ENCODE measurements around the gene KIFC3.
"Not testable (repeated sequence)": the region's sequence is repeated elsewhere in the genome, so short reads cannot be mapped to it uniquely, and the experiment has no call there.

KIFC3 gene

GRCh38 chr16:57736419-57737351 is 65.6 kb downstream of the KIFC3 start:
- DNase-seq, result peak; percentile 89

GRCh38 chr16:57735755-57736418 is 66.4 kb downstream of the KIFC3 start, which contains the start of gene KATNB1:
KATNB1 (plus strand) TSS chr16:57735770; CDS start chr16:57737244, 1,474 bp downstream.
- no peak for DNase-seq

DNA sequence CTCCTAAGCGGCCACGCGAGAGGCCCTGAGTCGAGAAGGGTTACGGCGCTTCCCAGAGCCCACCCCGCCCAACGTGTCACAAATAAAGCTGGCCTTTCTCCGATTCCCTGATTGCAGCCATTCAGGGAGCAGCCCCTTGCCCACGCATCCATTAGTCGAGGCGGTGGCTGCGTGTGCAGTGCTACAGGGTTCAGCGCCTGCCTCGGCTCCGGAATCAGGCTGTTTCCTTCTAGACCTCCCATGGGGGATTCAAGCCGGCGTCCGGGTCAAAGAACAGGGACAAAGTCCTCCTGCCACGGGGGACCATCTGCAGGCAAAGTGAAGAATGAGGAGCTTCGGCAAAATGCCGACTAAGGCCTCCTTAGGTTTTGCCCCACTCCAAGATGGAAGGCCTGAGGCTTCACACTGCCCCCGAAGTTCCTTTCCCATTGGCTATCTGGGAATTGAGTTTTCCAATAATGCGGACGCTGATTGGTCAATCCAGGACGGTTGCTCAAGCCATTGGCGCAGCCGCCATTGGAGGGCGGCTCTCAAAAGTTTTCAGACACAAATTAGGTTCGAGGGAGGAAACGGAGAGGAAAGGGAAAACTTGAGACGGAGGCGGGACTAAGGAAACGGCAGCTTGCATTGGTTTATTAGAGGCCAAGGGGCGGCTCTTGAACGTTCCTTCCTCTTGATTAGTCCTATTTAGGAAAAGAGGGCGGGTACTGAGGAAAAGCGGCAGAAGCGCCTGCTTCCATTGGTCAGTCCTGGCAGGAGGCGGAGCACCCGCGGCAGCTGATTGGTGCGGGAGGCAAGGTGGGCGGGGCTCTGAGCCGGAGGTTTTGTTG is 67.2 kb downstream of the KIFC3 start:
- DNase-seq, result peak; percentile 100

DNA sequence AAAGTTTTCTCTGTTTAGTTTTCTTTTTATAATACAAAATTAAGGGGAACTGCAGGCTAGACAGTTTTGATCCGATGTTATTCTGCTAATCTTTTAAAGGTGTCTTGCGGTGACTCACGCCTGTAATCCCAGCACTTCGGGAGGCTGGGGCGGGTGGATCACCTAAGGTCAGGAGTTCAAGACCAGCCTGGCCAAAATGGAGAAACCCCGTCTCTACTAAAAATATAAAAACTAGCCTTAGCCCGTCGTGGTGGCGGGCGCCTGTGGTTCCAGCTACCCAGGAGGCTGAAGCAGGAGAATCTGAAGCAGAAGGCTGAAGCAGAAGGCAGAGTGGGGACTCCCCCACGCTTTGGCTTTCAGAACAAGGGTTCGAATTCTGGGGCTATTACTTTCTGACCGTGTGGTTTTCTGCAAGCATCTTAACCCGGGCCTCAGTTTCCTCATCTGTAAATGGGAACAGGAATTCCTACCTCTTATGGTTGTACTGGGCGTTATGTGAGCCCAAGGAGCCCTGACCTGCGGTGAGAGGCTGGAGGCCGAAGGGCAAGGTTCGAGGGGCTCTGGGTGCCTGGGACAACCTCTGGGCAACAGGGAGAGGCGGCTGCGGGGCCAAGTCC is 67.9 kb downstream of the KIFC3 start:
- no peak for DNase-seq

GRCh38 chr16:57732714-57733113 is 69.6 kb downstream of the KIFC3 start:
- no peak for DNase-seq

- DNase-seq, result peak; percentile 37
Observed at GRCh38 chr16:57732037-57732436, 70.3 kb downstream of the KIFC3 start.

DNA sequence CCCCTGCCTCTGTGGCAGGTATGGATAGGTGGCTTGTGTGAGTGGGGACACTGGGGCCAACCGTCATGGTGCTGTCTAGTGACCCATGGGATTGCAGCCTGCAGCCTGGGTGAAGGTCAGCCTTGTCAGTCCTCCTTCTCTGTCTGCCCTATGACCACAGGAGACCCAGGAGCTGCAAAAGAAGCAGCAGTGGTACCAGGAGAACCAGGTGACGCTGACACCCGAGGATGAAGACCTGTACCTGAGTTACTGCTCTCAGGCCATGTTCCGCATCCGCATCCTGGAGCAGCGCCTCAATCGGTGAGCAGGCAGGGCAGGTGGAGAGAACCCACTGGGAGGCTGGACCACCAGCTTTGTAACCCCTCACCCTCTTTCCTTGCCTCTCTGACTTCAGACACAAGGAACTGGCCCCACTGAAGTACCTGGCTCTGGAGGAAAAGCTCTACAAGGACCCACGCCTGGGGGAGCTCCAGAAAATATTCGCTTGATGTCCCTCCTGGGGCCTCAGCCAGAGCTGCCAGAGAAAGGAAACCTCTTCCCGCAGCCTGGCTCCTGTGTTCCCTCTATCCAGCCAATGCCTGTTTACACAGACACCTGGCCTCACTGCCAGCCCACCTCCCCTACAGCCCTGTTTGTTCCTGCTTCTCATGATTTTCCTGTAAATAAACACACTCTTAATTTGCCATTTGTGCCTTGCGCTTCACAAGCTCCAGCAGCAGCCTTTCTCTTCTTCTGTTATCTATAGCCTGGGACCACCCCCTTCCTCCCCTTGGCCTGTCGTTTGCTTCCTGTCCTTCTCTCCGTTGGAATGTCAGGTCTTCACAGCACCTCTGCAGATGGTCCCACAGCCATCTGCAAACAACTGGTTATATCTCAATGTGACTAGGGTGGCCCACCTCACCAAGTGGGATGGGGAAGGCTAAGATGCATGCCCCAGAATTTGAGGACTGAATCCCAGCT is 71.2 kb downstream of the KIFC3 start:
- DNase-seq, result no peak

GRCh38 chr16:57729852-57730251 is 72.4 kb downstream of the KIFC3 start:
- not testable (repeated sequence) for DNase-seq

DNA sequence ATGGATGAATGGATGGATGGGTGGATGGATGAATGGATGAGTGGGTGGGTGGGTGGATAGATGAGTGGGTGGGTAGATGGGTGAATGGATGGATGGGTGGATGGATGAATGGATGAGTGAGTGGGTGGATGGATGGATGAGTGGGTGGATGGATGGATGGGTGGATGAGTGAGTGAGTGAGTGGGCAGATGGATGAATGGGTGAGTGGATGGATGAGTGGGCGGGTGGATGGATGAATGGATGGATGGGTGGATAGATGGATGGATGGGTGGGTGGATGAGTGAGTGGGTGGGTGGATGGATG is 73.2 kb downstream of the KIFC3 start:
- DNase-seq, result no peak

GRCh38 chr16:57728336-57729181 is 73.7 kb downstream of the KIFC3 start:
- DNase-seq, result no peak

DNA sequence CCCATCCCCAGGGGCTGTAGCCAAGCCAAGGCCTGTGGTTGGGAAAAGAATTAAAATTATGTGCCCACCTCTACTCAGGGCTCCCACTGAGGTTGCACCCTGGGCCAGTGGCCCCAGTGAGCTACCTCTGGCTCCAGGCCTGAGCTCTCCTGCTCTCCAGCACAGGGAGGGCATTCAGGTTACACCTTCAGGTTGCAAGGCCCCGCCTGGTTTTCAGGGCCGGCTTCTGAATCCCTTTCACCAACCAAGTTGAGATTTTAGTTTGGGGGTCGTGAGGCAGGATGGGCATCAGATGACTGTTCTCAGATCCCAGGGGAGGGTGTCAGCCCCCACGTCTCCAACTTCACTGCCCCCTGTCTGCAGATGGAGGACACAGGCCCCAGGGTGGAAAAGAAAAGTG is 74.7 kb downstream of the KIFC3 start:
- DNase-seq, result no peak

DNA sequence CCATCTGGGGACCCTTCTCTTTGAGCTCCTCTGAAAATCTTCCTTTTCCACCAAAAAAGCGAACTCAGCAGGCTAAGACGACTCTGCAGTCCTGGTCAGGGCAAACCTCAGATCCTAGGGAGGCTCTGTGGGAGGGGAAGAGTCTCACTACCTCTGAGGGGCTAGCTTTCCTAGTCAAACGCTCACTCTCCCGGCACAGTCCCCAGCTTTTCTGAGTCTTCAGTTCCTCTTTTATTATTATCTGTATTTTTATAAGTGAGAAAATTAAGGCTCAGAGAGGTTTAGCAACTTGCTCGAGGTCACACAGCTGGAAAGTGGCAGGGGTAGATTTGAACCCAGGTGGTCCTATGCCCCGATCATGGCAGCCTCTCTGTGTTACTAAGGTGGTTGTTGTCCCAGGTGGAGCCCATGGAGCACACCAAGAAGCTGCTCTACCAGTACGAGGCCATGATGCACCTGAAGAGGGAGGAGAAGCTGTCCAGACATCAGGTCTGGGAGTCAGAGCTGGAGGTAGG is 75.8 kb downstream of the KIFC3 start:
- no peak for DNase-seq

DNA sequence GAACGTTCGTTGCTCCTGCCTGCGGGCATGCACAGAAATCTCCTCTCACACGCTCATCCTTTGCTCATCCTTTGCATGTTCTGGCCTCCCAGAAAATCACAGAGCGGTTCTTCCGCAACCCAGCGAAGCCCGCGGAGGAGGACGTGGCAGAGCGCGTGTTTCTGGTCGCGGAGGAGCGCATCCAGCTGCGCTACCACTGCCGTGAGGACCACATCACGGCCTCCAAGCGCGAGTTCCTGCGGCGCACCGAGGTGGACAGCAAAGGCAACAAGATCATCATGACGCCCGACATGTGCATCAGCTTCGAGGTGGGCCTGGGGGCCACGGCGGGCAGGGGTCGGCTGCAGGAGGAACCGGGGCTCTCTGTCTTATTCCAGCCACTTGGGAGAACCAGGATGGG is 76.3 kb downstream of the KIFC3 start:
- DNase-seq, result no peak

GRCh38 chr16:57725554-57725953 is 76.7 kb downstream of the KIFC3 start:
- no peak for DNase-seq

GRCh38 chr16:57725151-57725550 is 77.1 kb downstream of the KIFC3 start:
- peak; percentile 34 for DNase-seq

GRCh38 chr16:57724531-57724930 is 77.8 kb downstream of the KIFC3 start:
- peak; percentile 49 for DNase-seq

DNA sequence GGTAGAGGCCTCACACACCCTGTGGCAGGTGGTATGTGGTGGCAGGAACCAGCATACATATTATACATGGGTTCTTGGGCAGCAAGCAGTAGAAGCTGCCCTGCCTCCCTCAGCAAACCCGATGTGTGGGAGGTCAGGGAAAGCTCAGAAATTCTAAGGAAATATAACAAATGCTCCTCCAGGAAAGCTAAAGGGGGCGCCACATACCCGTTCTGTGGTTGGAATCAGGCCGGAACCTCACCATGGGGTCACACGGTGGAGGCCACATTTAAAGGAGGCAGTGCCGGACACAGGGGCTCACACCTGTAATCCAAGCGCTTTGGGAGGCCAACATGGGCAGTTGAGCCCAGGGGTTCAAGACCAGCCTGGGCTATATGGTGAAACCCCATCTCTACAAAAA is 79.1 kb downstream of the KIFC3 start:
- no peak for DNase-seq

GRCh38 chr16:57722651-57723050 is 79.6 kb downstream of the KIFC3 start:
- DNase-seq, result no peak

- DNase-seq, result no peak
Observed at GRCh38 chr16:57722210-57722499, 80.1 kb downstream of the KIFC3 start.

DNA sequence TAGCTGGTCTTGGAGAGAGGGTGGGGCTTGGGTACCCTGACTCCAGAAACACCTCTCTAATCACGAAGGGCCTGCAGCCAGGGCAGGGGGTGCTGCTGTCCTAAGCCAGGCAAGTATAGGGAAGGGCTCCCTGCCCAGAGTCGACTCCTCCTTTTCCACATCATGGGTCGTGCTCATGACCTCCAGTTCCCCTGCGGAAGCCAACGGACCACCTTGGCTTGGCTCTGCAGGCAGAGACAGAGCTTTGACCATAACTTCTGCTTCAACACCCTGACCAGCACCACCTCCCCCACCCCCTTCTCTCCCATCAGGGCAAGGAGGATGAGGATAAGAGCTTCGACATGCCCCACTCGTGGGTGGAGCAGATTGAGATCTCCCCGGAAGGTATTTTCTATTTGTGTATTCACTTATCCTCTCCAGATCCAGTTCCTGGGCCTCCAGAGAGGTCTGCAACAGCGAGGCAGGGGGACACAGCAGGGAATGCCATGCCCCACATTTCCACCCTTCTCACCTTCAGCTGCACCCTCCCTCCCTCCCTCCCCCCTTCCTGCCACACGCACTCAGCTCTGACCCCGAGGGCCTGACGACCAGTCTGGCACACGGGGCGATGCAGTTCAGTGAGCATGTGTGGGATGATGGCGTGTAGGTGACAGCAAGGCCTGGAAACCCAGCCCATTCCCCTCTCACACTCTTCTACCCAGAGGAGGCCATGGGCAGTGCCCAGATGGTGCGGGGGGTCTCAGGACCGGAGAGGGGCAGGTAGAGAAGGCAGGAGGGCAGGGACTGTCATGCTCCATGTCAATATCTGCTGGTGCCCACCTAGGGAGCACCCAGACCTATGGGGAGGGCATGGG is 80.7 kb downstream of the KIFC3 start:
- DNase-seq, result no peak

Data from hematopoietic multipotent progenitor cell treated with erythropoietin and hydrocortisone succinate and interleukin-3 and kit ligand, for 4 days (in vitro differentiated cells).